HG03039 (cell line): ENCODE results near the gene GRIK4.

Source experiments
- ATAC-seq: cut with Tn5 transposase; IDR thresholded peaks from one replicate; pipeline ENCODE4 v1.9.1; 2021; ENCODE audit warnings: mild to moderate bottlenecking, moderate library complexity; ENCODE audit not compliant: unreplicated experiment

Gene GRIK4

GRCh38 chr11:120505801-120506425, 5.6 kb upstream of the GRIK4 start:
- ATAC-seq, result no peak

- ATAC-seq, result no peak
These were observed 2.0 kb upstream of the GRIK4 start for GRCh38 chr11:120509346-120510053.

GRCh38 chr11:120510406-120511115, 987 bp upstream of the GRIK4 start:
- ATAC-seq, result no peak

- ATAC-seq, result no peak
These were observed 531 bp downstream of the GRIK4 start for GRCh38 chr11:120511820-120512738.

GRCh38 chr11:120512739-120513435, 1.3 kb downstream of the GRIK4 start:
- no peak for ATAC-seq

- ATAC-seq, result no peak
These were observed 2.1 kb downstream of the GRIK4 start for GRCh38 chr11:120513436-120514315.

GRCh38 chr11:120514541-120515121, 3.1 kb downstream of the GRIK4 start:
- ATAC-seq, result no peak

- no peak for ATAC-seq
These were observed 3.7 kb downstream of the GRIK4 start for GRCh38 chr11:120515186-120515723.

GRCh38 chr11:120516461-120517389, 5.2 kb downstream of the GRIK4 start:
- ATAC-seq, result no peak

- no peak for ATAC-seq
These were observed 5.8 kb downstream of the GRIK4 start for GRCh38 chr11:120517390-120517761.

GRCh38 chr11:120517801-120518291, 6.3 kb downstream of the GRIK4 start:
- no peak for ATAC-seq

GRCh38 chr11:120518356-120518755, 6.8 kb downstream of the GRIK4 start:
- ATAC-seq, result no peak

GRCh38 chr11:120519474-120519873, 7.9 kb downstream of the GRIK4 start:
- no peak for ATAC-seq

- no peak for ATAC-seq
These were observed 8.7 kb downstream of the GRIK4 start for GRCh38 chr11:120520091-120520822.

GRCh38 chr11:120521176-120521575, 9.6 kb downstream of the GRIK4 start:
- no peak for ATAC-seq

GRCh38 chr11:120522021-120522420, 10.5 kb downstream of the GRIK4 start:
- ATAC-seq, result no peak

- ATAC-seq, result no peak
These were observed 11.2 kb downstream of the GRIK4 start for GRCh38 chr11:120522736-120523135.
